ENCODE measurements around the gene IGFBP2.

- TF ChIP-seq CTCF (IDR thresholded peaks at IDR 0.05) (no peak), POLR2A (IDR thresholded peaks at IDR 0.05) (no peak)
Observed at GRCh38 chr2:216651351-216651881, 18.2 kb downstream of the IGFBP2 start.

All from uterus (tissue), 2 donors.